Subcutaneous abdominal adipose tissue (tissue), 5 donors: ENCODE results near the gene ARHGAP31.
"Not testable (repeated sequence)": the region's sequence is repeated elsewhere in the genome, so short reads cannot be mapped to it uniquely, and the experiment has no call there.

Experiments used
- H3K27ac ChIP-seq: one replicate; pipeline ENCODE4 v1.7.0; 2013; ENCODE audit warnings: low read depth, mild to moderate bottlenecking, inconsistent platforms, low read length, moderate library complexity
- H3K27me3 ChIP-seq, 5 donors: one replicate each; pipeline ENCODE4 v1.7.0; 2013; ENCODE audit warnings: low read length in 5 of 5, inconsistent platforms in 1 of 5; ENCODE audit not compliant: control insufficient read depth in 5 of 5, insufficient read depth in 4 of 5
- H3K36me3 ChIP-seq, 5 donors: one replicate each; pipeline ENCODE4 v1.7.0; 2013; ENCODE audit warnings: low read length in 5 of 5; ENCODE audit not compliant: control insufficient read depth in 5 of 5, insufficient read depth in 5 of 5
- H3K4me1 ChIP-seq, 5 donors: one replicate each; pipeline ENCODE4 v1.7.0; 2013; ENCODE audit warnings: low read length in 5 of 5, mild to moderate bottlenecking in 3 of 5, moderate library complexity in 1 of 5; ENCODE audit not compliant: control insufficient read depth in 5 of 5, insufficient read depth in 5 of 5
- H3K4me3 ChIP-seq, 5 donors: one replicate each; pipeline ENCODE4 v1.7.0; 2013; ENCODE audit warnings: low read length in 5 of 5, low read depth in 1 of 5
- H3K9ac ChIP-seq, 5 donors: one replicate each; pipeline ENCODE4 v1.7.0; 2013; ENCODE audit warnings: low read length in 5 of 5, mild to moderate bottlenecking in 4 of 5, moderate library complexity in 3 of 5
- H3K9me3 ChIP-seq, 5 donors: one replicate each; pipeline ENCODE4 v1.7.0; 2013; ENCODE audit warnings: low read length in 5 of 5; ENCODE audit not compliant: control insufficient read depth in 5 of 5
- donor health status: healthy.
- donor health status: healthy.
- donor health status: healthy.
- donor health status: healthy.
- donor health status: healthy.

ARHGAP31 gene

DNA sequence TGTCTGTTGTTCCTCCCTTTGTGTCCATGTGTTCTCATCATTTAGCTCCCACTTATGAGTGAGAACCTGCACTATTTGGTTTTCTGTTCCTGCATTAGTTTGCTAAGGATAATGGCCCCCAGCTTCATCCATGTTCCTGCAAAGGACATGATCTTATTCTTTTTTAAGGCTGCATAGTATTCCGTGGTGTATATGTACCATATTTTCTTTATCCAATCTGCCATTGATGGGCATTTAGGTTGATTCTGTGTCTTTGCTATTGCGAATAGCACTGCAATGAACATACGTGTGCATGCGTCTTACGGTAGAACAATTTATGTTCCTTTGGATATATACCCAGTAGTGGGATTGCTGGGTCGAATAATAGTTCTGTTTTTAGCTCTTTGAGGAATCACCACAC, 77.6 kb downstream of the ARHGAP31 start:
- H3K27ac ChIP-seq, H3K9ac ChIP-seq, H3K27me3 ChIP-seq, H3K4me3 ChIP-seq, H3K9me3 ChIP-seq, H3K4me1 ChIP-seq: not testable (repeated sequence)
- H3K36me3 ChIP-seq, result peaks cover 12 to 59% (median 34%) of the 10 kb centered on the region in 5 donors

DNA sequence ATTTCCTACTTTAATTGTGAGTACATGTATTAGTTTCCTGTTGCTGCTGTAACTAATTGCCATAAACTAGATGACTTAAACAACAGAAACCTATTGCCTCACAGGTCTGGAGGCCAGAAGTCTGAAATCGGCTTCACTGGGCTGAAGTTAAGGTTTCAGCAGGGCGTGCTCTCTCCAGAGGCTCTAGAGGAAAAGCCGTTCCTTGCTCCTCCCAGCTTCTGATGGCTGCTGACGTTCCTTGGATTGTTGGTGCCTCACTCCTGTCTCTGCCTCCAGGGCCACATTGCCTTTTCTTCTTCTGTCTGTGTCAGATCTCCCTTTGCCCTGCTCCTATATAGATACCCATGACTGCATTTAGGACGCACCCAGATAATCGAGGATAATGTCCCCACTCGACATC, 80.9 kb downstream of the ARHGAP31 start:
- Histone ChIP-seq H3K4me3 (no peak overlapping the region), H3K9ac (no peak overlapping the region), H3K36me3 (peaks cover 2 to 49% (median 25%) of the 10 kb centered on the region in 5 donors)

DNA sequence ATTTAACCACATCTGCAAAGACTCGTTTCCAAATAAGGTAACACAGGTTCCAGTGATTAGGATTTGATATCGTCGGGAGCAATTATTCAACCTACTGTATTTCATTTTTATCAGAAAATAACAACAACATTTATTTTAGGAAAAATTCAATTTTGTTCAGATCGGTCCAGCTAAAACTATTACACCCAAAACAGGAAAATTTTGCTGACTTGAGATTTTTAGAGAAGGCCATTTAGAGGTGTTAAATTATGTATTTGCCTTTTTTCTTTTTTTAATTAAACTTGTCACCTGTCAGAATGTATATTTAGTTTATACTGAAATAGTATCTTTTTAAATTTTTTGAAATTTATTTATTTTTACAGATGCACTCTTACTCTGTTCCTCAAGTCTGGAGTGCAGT, 81.3 kb downstream of the ARHGAP31 start:
- H3K27me3 ChIP-seq, result no peaks in the 10 kb centered on the region
- no peak overlapping the region for H3K27ac ChIP-seq
- peaks cover 0 to 8% (median 2%) of the 10 kb centered on the region in 5 donors for H3K4me1 ChIP-seq
- H3K9ac ChIP-seq, result no peak overlapping the region
- H3K9me3 ChIP-seq, result no peaks in the 10 kb centered on the region
- H3K4me3 ChIP-seq, result no peak overlapping the region
- peaks cover 0 to 50% (median 29%) of the 10 kb centered on the region in 5 donors for H3K36me3 ChIP-seq

More for the DNA sequence above, 80.9 kb downstream of the ARHGAP31 start:
- H3K27me3 ChIP-seq, result no peaks in the 10 kb centered on the region
- peaks cover 0 to 8% (median 2%) of the 10 kb centered on the region in 5 donors for H3K4me1 ChIP-seq
- H3K9me3 ChIP-seq, result no peaks in the 10 kb centered on the region
- no peak overlapping the region for H3K27ac ChIP-seq

DNA sequence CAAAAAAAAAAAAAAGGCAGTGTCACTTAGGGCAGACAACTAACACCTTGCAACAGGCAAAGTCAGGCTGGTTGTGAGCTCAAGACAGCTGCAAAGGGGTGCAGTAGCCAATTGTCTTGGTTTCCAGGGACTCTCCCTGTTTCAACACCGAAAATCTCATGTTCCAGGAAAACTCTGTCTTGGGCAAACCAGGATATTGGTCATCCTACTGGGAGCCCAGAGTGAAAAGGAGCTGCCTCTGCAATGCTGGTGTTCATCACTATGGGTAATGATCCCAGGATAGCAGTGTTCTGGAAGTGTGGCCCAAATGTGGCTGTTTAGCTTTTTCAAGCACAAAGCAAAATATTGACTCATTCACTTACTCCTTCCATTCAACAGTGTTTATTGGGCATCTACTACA, 82.6 kb downstream of the ARHGAP31 start:
- H3K9ac ChIP-seq, result no peak overlapping the region
- H3K4me1 ChIP-seq, result peaks cover 0 to 8% (median 2%) of the 10 kb centered on the region in 5 donors
- H3K36me3 ChIP-seq, result peaks cover 0 to 56% (median 39%) of the 10 kb centered on the region in 5 donors
- H3K27ac ChIP-seq, result no peak overlapping the region
- H3K27me3 ChIP-seq, result no peaks in the 10 kb centered on the region
- no peaks in the 10 kb centered on the region for H3K9me3 ChIP-seq
- no peak overlapping the region for H3K4me3 ChIP-seq

DNA sequence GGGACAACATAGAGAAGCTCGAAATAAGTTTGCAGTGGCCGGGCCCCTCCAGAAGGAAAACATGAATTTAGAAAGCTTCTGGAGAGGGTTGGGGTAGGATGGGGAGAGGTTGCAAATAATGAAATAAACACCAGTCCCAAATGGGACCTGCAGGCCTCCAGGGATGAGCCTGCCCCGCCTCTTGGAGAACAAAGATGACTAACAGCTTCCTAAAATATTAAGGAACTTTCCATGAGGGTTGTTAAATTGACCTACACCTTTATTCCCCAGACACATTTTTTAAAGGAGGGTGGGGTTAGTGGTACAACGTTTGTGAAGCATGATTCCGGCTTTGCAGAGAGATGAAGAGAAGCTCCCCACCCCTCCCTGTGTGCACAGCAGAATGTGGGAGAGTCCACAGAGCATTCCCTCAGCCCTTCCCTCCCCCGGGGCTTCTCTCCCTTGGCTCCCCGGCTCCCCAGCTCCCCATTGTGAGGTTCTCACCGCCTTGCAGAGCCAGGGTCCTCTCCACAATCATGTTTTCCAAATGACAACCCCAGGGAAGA, 84.1 kb downstream of the ARHGAP31 start:
- Histone ChIP-seq H3K4me3 (no peak overlapping the region), H3K9ac (no peak overlapping the region), H3K27me3 (no peaks in the 10 kb centered on the region), H3K27ac (no peak overlapping the region), H3K4me1 (peaks cover 0 to 8% (median 2%) of the 10 kb centered on the region in 5 donors), H3K9me3 (no peaks in the 10 kb centered on the region), H3K36me3 (peaks cover 8 to 68% (median 52%) of the 10 kb centered on the region in 5 donors)

DNA sequence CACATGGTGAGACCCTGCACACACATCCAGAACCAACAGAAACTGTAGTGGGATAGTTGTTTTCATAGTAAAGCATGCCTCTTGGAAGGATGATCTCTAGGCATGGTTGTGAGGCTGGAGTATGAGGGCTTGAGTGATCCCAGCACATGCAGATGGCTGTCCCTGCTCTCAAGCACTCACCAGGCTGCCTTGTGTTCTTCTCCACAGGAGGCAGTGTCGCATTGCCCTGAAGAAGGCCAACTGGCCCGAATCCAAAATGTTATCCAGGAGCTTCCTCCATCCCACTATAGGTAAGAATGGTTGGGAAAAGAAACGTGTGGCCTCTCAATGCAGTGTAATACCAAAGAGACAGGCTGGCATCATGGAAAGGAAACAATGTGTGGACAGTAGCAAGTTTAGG, 86.5 kb downstream of the ARHGAP31 start:
- Histone ChIP-seq H3K27ac (no peak overlapping the region), H3K9me3 (no peaks in the 10 kb centered on the region), H3K4me3 (no peak overlapping the region), H3K9ac (no peak overlapping the region), H3K27me3 (no peaks in the 10 kb centered on the region), H3K4me1 (peaks cover 0 to 3% (median 0%) of the 10 kb centered on the region in 5 donors), H3K36me3 (peaks cover 21 to 77% (median 59%) of the 10 kb centered on the region in 5 donors)

DNA sequence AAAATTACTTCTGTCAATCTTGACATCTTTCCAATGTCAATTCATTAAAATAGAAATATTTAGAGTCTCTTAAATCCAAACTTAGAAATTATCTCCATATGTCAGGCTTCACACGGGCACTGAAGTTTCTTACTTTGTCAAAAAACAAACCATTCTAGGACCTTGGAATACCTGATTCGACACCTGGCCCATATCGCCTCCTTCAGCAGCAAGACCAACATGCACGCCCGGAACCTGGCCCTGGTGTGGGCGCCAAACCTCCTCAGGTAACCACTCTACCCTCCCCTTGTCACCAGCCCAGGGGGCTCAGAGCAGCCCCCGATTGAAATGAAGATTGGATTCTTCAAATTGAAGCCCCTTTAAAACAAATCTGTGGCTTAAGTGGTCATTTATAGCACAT, 88.0 kb downstream of the ARHGAP31 start:
- no peak overlapping the region for H3K9ac ChIP-seq
- H3K36me3 ChIP-seq, result peaks cover 24 to 76% (median 58%) of the 10 kb centered on the region in 5 donors
- H3K9me3 ChIP-seq, result no peaks in the 10 kb centered on the region
- no peak overlapping the region for H3K27ac ChIP-seq
- H3K4me3 ChIP-seq, result no peak overlapping the region
- H3K27me3 ChIP-seq, result no peaks in the 10 kb centered on the region
- H3K4me1 ChIP-seq, result peaks cover 0 to 2% (median 0%) of the 10 kb centered on the region in 5 donors

DNA sequence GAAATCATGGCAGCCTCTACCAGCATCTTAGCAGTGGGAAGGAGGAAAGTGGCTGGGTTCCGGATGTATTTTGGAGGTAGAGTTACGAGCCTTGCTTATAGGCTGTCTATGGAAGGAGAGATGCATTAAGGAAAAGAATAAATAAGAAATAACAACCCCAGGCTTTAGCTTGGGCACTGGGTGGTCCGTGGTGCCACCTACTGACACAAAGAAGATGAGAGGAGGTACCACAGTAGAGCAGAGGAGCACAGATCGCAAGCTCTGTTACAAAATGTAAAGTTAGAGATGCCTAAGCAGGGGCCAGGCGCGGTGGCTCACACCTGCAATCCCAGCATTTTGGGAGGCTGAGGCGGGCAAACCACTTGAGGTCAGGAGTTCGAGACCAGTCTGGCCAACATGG, 94.4 kb downstream of the ARHGAP31 start:
- H3K27ac ChIP-seq, result no peak overlapping the region
- H3K36me3 ChIP-seq, result peaks cover 27 to 88% (median 65%) of the 10 kb centered on the region in 5 donors
- no peaks in the 10 kb centered on the region for H3K4me1 ChIP-seq
- no peak overlapping the region for H3K9ac ChIP-seq
- H3K4me3 ChIP-seq, result no peak overlapping the region
- no peaks in the 10 kb centered on the region for H3K9me3 ChIP-seq
- no peaks in the 10 kb centered on the region for H3K27me3 ChIP-seq

DNA sequence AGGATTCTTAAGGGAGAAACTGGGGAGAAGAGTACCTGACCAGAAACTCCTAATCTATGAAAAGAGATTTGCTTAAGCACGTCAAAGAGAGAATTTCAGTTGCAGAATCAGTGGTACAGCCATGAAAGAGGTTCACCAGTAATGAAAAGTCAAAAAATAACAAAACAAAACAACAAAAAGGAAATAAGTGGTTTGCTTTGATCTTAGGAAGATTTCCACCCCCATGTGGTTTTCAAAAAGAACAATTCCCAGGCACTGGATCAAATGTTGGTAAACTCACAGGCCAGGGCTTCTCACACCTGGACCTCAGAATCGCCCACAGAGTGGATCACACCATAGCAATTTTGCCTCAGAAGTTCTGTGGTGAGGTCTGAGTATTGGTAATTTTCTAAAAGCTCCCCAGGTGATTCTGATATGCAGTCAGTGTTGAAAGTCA, 101.8 kb downstream of the ARHGAP31 start:
- H3K4me3 ChIP-seq, result no peak overlapping the region
- no peak overlapping the region for H3K9ac ChIP-seq
- no peaks in the 10 kb centered on the region for H3K4me1 ChIP-seq
- H3K36me3 ChIP-seq, result peaks cover 39 to 90% (median 69%) of the 10 kb centered on the region in 5 donors
- H3K27ac ChIP-seq, result no peak overlapping the region
- no peaks in the 10 kb centered on the region for H3K9me3 ChIP-seq
- H3K27me3 ChIP-seq, result no peaks in the 10 kb centered on the region

DNA sequence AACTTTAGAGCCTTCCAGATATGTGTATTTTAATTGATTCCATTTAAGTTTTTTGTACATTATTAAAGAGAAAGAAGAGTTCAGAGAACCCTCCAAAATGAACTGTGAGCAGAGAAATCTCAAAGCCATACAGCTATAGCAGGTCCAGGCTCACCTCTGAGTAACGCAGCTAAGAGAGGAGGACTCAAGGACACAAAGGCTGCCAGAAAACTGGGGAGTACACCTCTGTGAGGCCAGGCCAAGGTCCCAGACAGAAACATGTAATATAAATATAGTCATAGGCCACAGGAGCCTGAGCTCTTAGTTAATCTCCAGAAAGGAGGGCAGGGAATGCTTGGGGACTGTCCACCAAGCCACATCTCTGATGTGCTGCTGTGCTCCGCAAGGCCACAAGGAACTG, 102.7 kb downstream of the ARHGAP31 start:
- Histone ChIP-seq H3K9ac (no peak overlapping the region), H3K4me3 (no peak overlapping the region), H3K36me3 (peaks cover 35 to 90% (median 69%) of the 10 kb centered on the region in 5 donors), H3K9me3 (no peaks in the 10 kb centered on the region), H3K27ac (no peak overlapping the region), H3K27me3 (no peaks in the 10 kb centered on the region), H3K4me1 (no peaks in the 10 kb centered on the region)
